PC-9 (cell line): ENCODE results near the gene MYL4. TPM values are rescaled to one million over a fixed set of nuclear protein-coding genes. Genes with fewer than 3 reads are reported as not detected.
A peak's percentile ranks its signal among the peaks of the same experiment; 100 is the strongest.

Experiments
- BruUV-seq: library from RNA; stranded (reverse); fragments of 400-500 nt; replicated peaks from 2 replicates; lab custom pipeline; 2021; lab: Mats Ljungman, UMichigan
- CTCF ChIA-PET: fragments of 300-600 bp; sonication (Branson Sonifier 250); formaldehyde crosslinking; loops from one replicate; lab custom pipeline; 2022; ENCODE audit warnings: antibody characterized with exemption; lab: Charles Lee
- POLR2A ChIA-PET: fragments of 300-600 bp; sonication (Branson Sonifier 250); formaldehyde crosslinking; loops from one replicate; lab custom pipeline; 2022; ENCODE audit warnings: antibody characterized with exemption; ENCODE audit not compliant: unreplicated experiment; lab: Charles Lee
- DNase-seq, 2 experiments: peaks; one replicate each; pipeline versions ENCODE4 v3.0.0 to v3.0.0-alpha.2; 2015 to 2022; ENCODE audit warnings: mixed read lengths in 1 of 2
- H2AFZ ChIP-seq: fragments of 200-600 bp; sonication (generic); 2 replicates; pipeline ENCODE4 v1.8.1; 2017; ENCODE audit warnings: antibody characterized with exemption
- H3F3A ChIP-seq: fragments of 200-600 bp; sonication (generic); 2 replicates; pipeline ENCODE4 v1.8.1; 2017; ENCODE audit warnings: antibody characterized with exemption, mild to moderate bottlenecking, low read depth; ENCODE audit not compliant: insufficient read depth
- H3K27ac ChIP-seq: fragments of 200-600 bp; sonication (generic); 2 replicates; pipeline ENCODE4 v1.6.1; 2016; ENCODE audit warnings: mixed run types
- H3K27me3 ChIP-seq: fragments of 200-600 bp; sonication (generic); 2 replicates; pipeline ENCODE4 v1.6.1; 2016; ENCODE audit warnings: low read depth, mixed run types; ENCODE audit not compliant: insufficient read depth
- H3K36me3 ChIP-seq: fragments of 200-600 bp; sonication (generic); 2 replicates; pipeline ENCODE4 v1.6.1; 2016; ENCODE audit warnings: low read depth, mixed run types
- H3K4me1 ChIP-seq: fragments of 200-600 bp; sonication (generic); replicated peaks from 2 replicates; pipeline ENCODE4 v1.6.1; 2016; ENCODE audit warnings: mixed run types; ENCODE audit not compliant: insufficient read depth
- H3K4me2 ChIP-seq: fragments of 200-600 bp; sonication (generic); 2 replicates; pipeline ENCODE4 v1.6.1; 2017; ENCODE audit warnings: mixed run types
- H3K4me3 ChIP-seq: fragments of 200-600 bp; sonication (generic); 2 replicates; pipeline ENCODE4 v1.6.1; 2016; ENCODE audit warnings: mixed run types
- H3K79me2 ChIP-seq: fragments of 200-600 bp; sonication (generic); 2 replicates; pipeline ENCODE4 v1.6.1; 2017; ENCODE audit warnings: low read depth, mixed run types
- H3K9me2 ChIP-seq: fragments of 200-600 bp; sonication (generic); 2 replicates; pipeline ENCODE4 v1.8.1; 2017; ENCODE audit warnings: mild to moderate bottlenecking; ENCODE audit not compliant: insufficient read depth
- H3K9me3 ChIP-seq: fragments of 200-600 bp; sonication (generic); 2 replicates; pipeline ENCODE4 v1.8.1; 2016; ENCODE audit warnings: low read depth; ENCODE audit not compliant: insufficient read depth
- H4K20me1 ChIP-seq: fragments of 200-600 bp; sonication (generic); 2 replicates; pipeline ENCODE4 v1.8.1; 2017; ENCODE audit not compliant: insufficient read depth
- CTCF ChIP-seq: fragments of 200-600 bp; sonication (generic); conservative IDR thresholded peaks from 2 replicates; pipeline ENCODE4 v1.6.1; 2017; ENCODE audit warnings: mixed run types, antibody characterized with exemption, mild to moderate bottlenecking, moderate library complexity
- EZH2 ChIP-seq: fragments of 200-600 bp; sonication (generic); IDR thresholded peaks from 2 replicates; pipeline ENCODE4 v1.8.0; 2017; ENCODE audit warnings: antibody characterized with exemption, low read depth
- intact Hi-C: fragments of 100-400 bp; cut with micrococcal nuclease; formaldehyde crosslinking; loops from one replicate; pipeline ENCODE4 v1.10.0; 2022; ENCODE audit not compliant: unreplicated experiment
- total RNA-seq: library from RNA; stranded (reverse); gene quantifications from 2 replicates; pipeline ENCODE4 v1.2.3, GENCODE V29; 2021

Gene MYL4
- total RNA-seq, 1 experiment from 2014 or later, result not detected

- Histone ChIP-seq H3K4me2 (no peak overlapping the region), H3K36me3 (no peaks in the 10 kb centered on the region), H3K4me3 (no peak overlapping the region), H3K27me3 (no peaks in the 10 kb centered on the region), H2AFZ (no peak overlapping the region), H3K4me1 (peaks cover 28% of the 10 kb centered on the region), H3K9me2 (no peaks in the 10 kb centered on the region), H4K20me1 (no peaks in the 10 kb centered on the region), H3K79me2 (no peaks in the 10 kb centered on the region), H3K27ac (peak overlapping the region; percentile 90; the same call in 1 of the 2 replicates), H3K9me3 (no peaks in the 10 kb centered on the region), H3F3A (peaks cover 9% of the 10 kb centered on the region)
- CTCF ChIA-PET, result no interaction called here
- TF ChIP-seq EZH2, result no peak
- no peak for TF ChIP-seq CTCF
- POLR2A ChIA-PET, result no interaction called here
- intact Hi-C loops, result loop anchor here (2.0 kb wide), 1 partner anchor 73 kb away; no protein-coding TSS in a partner anchor
- no TSS peak for BruUV-seq
- DNase-seq, result no peak
These were observed 22.2 kb downstream of the MYL4 start for GRCh38 chr17:47231334-47231733.

- intact Hi-C loops, result loop anchor here (2.0 kb wide), 1 partner anchor 73 kb away; no protein-coding TSS in a partner anchor
- Histone ChIP-seq H3K27me3 (no peaks in the 10 kb centered on the region), H3K9me2 (no peaks in the 10 kb centered on the region), H3K4me2 (no peak overlapping the region), H3F3A (peaks cover 8% of the 10 kb centered on the region), H3K36me3 (no peaks in the 10 kb centered on the region), H2AFZ (no peak overlapping the region), H3K4me3 (no peak overlapping the region), H3K9me3 (no peaks in the 10 kb centered on the region), H3K79me2 (no peaks in the 10 kb centered on the region), H3K4me1 (peaks cover 24% of the 10 kb centered on the region), H3K27ac (no peak overlapping the region), H4K20me1 (no peaks in the 10 kb centered on the region)
- ChIA-PET CTCF (no interaction called here), POLR2A (no interaction called here)
- no peak for TF ChIP-seq EZH2
- no peak for TF ChIP-seq CTCF
- BruUV-seq, result no TSS peak
- no peak for DNase-seq
These were observed 22.7 kb downstream of the MYL4 start for GRCh38 chr17:47231866-47232265.

GRCh38 chr17:47232465-47232864 is 23.3 kb downstream of the MYL4 start:
- H3K79me2 ChIP-seq, result no peaks in the 10 kb centered on the region
- no peaks in the 10 kb centered on the region for H3K9me3 ChIP-seq
- no peaks in the 10 kb centered on the region for H3K36me3 ChIP-seq
- no peak overlapping the region for H3K27ac ChIP-seq
- H2AFZ ChIP-seq, result no peak overlapping the region
- no peak for DNase-seq
- ChIA-PET POLR2A (no interaction called here), CTCF (no interaction called here)
- intact Hi-C loops, result no loop called here
- peaks cover 8% of the 10 kb centered on the region for H3F3A ChIP-seq
- BruUV-seq, result no TSS peak
- no peak for TF ChIP-seq CTCF
- TF ChIP-seq EZH2, result no peak
- H3K4me1 ChIP-seq, result peaks cover 24% of the 10 kb centered on the region
- H3K4me3 ChIP-seq, result no peak overlapping the region
- H3K9me2 ChIP-seq, result no peaks in the 10 kb centered on the region
- H4K20me1 ChIP-seq, result no peaks in the 10 kb centered on the region
- H3K4me2 ChIP-seq, result no peak overlapping the region
- no peaks in the 10 kb centered on the region for H3K27me3 ChIP-seq
